C4-2B (cell line): ENCODE data around the gene FAM13B.

Source experiments
- H3K27ac ChIP-seq: fragments of 450-650 bp; 2 replicates; pipeline ENCODE4 v1.5.1; 2017
- ZFX ChIP-seq: fragments of 450-650 bp; IDR thresholded peaks from 2 replicates; pipeline ENCODE4 v1.6.1; 2017
- TF ChIP-seq, protein P1 (sequence below): fragments of 450-650 bp; conservative IDR thresholded peaks from 2 replicates; pipeline ENCODE4 v1.5.1; 2017; ENCODE audit warnings: mild to moderate bottlenecking

Gene FAM13B

DNA sequence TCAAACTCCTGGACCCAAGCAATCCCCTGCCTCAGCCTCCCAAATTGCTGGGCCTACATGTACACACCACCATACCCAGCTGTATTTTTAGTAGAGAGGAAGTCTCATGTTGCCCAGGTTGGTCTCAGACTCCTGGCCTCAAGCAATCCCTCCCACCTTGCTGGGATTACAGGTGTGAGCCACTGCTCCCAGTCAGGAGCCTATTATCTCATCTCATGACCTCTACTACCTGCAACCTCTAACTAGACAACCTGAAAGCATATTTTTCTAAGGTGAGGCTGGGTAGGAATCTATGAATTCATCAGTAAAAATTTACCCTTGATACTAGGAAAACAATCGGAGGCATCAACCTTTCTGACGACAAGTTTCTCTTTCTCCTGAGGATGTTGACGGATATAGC, 10.0 kb downstream of the FAM13B start:
- TF ChIP-seq, protein P1, sequence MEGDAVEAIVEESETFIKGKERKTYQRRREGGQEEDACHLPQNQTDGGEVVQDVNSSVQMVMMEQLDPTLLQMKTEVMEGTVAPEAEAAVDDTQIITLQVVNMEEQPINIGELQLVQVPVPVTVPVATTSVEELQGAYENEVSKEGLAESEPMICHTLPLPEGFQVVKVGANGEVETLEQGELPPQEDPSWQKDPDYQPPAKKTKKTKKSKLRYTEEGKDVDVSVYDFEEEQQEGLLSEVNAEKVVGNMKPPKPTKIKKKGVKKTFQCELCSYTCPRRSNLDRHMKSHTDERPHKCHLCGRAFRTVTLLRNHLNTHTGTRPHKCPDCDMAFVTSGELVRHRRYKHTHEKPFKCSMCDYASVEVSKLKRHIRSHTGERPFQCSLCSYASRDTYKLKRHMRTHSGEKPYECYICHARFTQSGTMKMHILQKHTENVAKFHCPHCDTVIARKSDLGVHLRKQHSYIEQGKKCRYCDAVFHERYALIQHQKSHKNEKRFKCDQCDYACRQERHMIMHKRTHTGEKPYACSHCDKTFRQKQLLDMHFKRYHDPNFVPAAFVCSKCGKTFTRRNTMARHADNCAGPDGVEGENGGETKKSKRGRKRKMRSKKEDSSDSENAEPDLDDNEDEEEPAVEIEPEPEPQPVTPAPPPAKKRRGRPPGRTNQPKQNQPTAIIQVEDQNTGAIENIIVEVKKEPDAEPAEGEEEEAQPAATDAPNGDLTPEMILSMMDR, result no peak
- TF ChIP-seq ZFX, result no peak

DNA sequence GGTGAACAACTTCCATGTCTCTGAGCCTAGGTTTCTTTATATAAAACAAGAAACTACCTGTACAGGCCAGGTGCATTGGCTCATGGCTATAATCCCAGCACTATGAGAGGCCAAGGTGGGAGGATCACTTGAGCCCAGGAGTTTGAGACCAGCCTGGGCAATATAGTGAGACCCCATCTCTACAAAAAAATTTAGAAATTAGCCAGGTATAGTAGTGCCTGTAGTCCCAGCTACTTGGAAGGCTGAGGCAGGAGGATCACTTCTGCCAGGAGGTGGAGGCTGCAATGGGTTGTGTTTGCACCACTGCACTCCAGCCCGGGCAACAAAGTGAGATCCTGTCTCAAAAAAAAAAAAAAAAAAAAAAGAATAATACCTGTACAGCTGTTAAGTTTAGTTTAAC, 11.1 kb downstream of the FAM13B start:
- no peak overlapping the region for H3K27ac ChIP-seq
- TF ChIP-seq, protein P1, result no peak
- TF ChIP-seq ZFX, result no peak

More for the DNA sequence above, 10.0 kb downstream of the FAM13B start:
- H3K27ac ChIP-seq, result no peak overlapping the region

DNA sequence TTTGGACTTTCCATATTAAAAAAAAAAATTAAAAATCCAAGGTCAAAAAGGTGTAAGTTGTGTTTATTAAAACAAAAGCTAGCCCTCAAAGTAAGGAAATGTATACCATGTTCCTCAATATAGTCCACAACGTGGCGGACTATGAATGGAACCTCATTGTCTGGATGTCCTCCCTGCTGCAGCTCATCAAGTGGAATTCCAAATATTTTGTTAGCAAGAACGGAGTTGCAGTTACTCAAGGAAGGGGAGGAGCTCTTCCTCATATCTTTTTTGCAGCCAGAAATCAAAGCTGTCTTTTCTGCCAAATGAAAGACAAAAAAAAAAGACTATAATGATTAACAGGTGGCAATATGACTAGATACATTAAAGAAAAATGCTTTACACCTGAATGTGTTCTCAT, 14.0 kb downstream of the FAM13B start:
- TF ChIP-seq ZFX, result no peak
- TF ChIP-seq, protein P1, result no peak
- H3K27ac ChIP-seq, result no peak overlapping the region

DNA sequence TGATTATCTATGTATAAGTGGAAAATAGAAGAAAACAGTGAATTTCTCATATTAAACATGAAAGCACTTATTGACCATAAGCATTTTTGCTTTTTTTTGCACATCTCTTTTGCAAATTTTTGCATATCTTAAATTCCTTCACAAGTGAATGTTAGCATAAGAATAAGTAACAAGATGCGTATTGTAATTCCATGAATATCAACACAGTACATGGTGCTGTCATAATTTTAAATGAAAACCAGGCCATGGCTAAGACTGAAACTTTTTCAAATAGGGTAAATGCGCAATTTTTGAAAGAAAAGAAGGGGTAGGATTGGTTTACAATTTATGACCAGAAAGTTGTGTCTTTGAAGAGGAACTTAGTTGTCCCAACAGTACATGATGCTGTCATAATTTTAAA, 17.0 kb downstream of the FAM13B start:
- no peak overlapping the region for H3K27ac ChIP-seq
- no peak for TF ChIP-seq ZFX
- TF ChIP-seq, protein P1, result no peak

DNA sequence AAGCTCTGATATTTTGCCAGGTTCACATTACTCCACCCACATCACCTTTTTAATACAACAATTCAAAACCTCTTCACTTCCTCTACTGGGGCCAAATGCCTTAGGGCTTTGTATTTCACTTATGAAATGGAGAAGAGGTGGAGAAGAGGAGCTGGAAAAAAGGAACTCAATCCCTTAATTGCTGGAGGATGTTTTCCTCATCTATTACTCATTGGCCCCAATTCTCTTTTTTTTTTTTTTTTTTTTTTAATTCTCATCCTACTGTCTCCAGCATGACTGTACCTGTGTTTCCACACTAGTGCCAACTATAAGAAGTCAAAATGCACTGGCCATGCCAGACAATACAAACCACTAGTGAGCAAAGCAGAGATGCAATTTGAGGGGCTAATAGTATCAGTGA, 20.9 kb downstream of the FAM13B start:
- TF ChIP-seq ZFX, result no peak
- TF ChIP-seq, protein P1, result no peak
- H3K27ac ChIP-seq, result no peak overlapping the region

DNA sequence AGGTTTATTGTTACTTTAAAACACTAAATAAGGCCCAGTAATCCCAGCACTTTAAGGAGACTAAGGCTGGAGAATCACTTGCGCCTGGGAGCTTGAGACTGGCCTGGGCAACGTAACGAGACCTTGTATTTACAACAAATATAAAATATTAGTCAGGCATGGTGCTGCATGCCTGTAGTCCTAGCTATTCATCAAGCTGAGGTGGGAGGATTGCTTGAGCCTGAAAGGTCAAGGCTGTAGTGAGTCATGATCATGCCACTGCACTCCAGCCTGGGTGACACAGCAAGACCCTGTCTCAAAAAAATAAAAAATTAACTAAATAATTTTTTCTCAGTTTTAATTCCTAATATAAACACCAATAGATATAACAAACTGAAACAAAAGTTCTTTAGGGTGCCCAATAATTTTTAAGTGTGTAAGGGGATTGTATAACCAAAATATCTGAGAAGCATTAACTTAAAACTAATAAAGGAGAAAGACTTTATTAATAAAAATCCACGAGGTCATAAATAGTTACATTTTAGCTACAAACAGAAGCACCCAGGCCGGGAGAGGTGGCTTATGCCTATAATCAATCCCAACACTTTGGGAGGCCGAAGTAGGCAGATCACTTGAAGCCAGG, 32.7 kb downstream of the FAM13B start:
- no peak for TF ChIP-seq ZFX
- TF ChIP-seq, protein P1, result no peak
- H3K27ac ChIP-seq, result no peak overlapping the region

DNA sequence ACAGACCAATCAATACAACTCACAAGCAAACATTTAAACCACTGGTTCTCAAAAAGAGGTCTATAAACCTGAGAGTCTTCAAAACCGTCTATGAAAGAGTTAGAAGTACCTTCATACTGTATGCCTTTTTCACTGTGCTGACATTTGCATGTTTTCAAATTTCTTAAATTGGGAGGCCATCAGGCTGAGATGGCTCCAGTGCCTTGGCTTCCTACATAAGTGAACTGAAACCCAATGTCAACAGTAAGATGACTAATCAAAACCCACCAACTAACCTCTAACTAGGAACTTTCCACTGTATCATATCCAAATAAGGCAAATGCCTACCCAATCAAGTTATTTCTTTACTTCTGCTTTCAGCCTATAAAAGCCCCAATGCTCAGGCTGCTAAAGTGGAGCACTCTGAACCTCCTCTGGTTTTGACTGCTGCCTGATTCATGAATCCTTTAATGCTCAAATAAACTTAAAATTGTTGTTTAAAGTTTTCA, 35.1 kb downstream of the FAM13B start:
- no peak overlapping the region for H3K27ac ChIP-seq
- no peak for TF ChIP-seq ZFX
- TF ChIP-seq, protein P1, result no peak
